ENCODE measurements around the gene TYW1B. TPM values are rescaled to one million over a fixed set of nuclear protein-coding genes. Genes with fewer than 3 reads are reported as not detected.
"Not testable (repeated sequence)": the region's sequence is repeated elsewhere in the genome, so short reads cannot be mapped to it uniquely, and the experiment has no call there.

TYW1B gene
- total and polyA plus RNA-seq, 8 donors: 2.4 to 9.7 (median 5.6) TPM

DNA sequence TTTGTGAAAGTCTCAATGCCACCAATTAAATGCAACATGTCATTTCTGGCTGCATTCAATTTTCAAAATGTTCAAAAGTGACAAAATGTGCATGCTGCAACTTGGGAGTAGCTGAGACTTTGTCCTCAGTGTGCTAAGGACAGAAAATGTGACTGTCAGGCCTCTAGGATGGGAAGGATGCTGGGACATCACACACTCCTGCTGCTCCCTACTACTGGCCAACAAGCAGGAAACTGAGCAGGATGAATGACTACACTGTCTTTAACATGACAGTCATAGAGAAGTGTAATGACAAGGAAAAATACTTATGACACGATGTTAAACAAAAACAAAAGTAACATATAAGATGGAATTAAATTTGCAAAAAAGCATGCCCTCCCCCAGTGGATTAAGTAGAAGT lies 138.7 kb downstream of the TYW1B start:
- ATAC-seq; H3K9me3 ChIP-seq; DNase-seq; H3K4me3 ChIP-seq; intact Hi-C loops (cut with DNase I); H3K36me3 ChIP-seq; H3K27ac ChIP-seq; H3K27me3 ChIP-seq; H3K4me1 ChIP-seq: not testable (repeated sequence)

DNA sequence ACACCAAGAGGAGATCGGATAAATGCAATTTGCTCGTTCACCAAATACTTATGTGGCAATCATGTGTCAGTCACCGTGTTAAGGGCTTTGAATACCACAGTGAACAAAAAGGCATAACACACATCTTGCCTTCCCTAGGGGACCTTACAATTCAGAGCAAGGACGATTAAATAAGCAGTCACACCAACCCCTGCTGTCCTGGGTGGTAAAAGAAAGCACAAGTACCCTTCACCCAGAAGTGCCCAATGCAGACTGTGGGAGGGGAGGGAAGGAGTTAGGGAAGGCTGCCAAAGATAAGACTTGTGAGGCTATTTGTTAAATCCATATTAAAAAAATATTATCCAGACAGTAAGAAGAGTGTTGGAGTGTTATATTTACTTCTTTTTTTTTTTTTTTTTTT lies 146.8 kb downstream of the TYW1B start:
- H3K36me3 ChIP-seq; H3K27me3 ChIP-seq; H3K27ac ChIP-seq; H3K9me3 ChIP-seq; intact Hi-C loops (cut with DNase I); H3K4me3 ChIP-seq: not testable (repeated sequence)
- DNase-seq (peak in 2 of 4 donors; percentile 38 to 52), ATAC-seq (peak; percentile 77)
- peaks cover 6 to 21% of the 10 kb centered on the region in 2 donors for H3K4me1 ChIP-seq

DNA sequence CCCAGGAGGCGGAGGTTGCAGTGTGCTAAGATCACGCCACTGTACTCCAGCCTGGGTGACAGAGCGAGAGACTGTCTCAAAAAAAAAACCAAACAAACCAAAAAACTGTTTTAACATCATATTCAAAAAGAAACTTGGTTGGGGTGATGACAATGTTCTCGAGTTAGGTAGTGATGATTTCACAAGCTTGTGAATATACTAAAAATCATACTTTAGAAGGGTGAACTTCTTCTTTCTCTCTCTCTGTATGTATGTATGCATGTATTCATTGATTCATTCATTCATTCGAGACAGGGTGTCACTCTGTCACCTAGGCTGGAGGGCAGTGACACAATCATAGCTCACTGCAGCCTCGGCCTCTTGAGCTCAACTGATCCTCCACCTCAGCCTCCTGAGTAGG lies 151.1 kb downstream of the TYW1B start:
- H3K27ac ChIP-seq; H3K4me3 ChIP-seq; DNase-seq; ATAC-seq; H3K4me1 ChIP-seq; H3K9me3 ChIP-seq; intact Hi-C loops (cut with DNase I); H3K27me3 ChIP-seq; H3K36me3 ChIP-seq: not testable (repeated sequence)

DNA sequence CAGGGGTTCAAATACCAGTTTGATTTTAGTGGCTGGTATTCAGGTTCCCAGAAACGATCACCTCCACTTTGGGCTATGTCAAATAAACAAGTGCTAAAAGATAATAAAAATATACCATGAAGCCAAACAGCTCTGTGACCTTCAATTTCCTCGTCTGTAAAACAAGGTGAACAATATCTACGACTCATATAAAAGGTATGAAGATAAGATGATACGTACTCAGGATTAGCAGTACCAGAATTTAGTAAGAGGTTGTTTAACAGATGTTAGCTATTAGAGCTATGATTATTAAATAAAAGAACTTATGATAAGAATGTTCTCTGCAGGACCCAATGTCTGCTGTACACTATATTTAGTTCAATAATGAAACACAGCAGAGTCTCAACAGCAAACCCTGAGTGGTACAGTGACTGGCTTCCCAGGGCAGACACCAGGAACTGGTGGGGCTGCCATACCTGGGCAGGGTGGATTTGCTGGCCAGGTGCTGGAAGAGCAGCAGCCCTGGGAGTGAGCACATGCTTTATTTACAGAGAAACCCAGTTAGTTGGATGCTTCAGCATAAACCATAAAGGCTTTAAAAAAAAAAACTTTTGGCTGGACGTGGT lies 151.8 kb downstream of the TYW1B start:
- H3K4me3 ChIP-seq; H3K36me3 ChIP-seq; H3K9me3 ChIP-seq; DNase-seq; intact Hi-C loops (cut with DNase I); H3K4me1 ChIP-seq; H3K27me3 ChIP-seq; H3K27ac ChIP-seq: not testable (repeated sequence)
- ATAC-seq: peak; percentile 63

DNA sequence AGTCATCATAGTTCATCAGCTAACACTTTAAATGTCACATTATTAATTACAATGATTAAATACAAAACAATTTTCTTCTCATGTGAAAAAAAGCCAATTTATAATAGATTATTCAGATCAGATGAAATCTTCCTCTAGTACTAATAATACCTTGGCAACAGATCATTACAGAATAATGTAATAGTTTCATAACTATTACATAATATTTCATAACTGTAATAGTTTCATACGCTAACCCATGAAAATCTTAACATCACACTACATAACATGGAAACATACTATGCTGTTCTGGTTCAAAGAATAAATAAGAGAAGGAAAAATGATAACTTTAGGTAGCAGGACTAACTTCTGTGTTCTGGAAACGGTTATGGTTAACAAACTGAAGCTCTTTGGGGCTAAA lies 152.3 kb downstream of the TYW1B start:
- H3K27ac ChIP-seq; DNase-seq; H3K9me3 ChIP-seq; ATAC-seq; intact Hi-C loops (cut with DNase I); H3K4me3 ChIP-seq; H3K4me1 ChIP-seq; H3K27me3 ChIP-seq; H3K36me3 ChIP-seq: not testable (repeated sequence)

DNA sequence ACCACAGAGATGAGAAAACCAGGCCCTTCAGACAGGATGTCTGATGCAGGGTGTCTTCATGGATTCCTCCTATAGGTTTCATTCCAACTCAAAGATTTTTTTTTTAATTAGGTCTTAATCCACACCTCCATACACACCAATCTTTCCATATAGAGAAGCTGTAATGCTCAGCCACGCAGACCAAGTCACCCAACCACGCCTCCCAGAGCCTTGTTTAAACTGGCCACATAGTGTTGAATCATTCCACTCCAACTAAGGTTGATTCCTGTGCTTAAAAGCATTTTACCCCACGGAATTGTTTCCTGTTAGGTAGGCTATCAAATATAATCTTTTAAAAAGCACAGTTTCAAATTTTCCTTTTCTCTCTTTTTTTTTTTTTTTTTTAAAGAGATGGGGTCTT lies 153.6 kb downstream of the TYW1B start:
- DNase-seq: no peak
- peak; percentile 71 for ATAC-seq
- intact Hi-C loops (cut with DNase I): no loop called here

DNA sequence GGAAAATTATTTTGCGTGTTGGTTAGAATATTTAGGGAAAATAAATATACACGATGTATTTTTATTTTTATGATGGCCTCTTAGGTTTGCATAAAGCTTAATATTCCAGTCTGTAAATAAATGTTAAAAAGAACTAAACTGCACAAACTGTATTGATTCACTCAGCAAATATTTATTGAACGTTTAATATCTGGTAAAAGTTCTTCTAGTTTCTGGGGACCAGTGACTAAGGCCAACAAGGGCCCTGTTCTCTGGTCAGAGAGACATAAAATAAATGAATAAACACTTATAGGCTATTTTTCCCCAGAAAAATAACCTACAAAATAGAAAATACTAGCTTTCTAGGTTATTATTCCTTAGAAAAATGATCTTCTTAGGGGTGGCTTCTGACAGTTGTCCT lies 157.2 kb downstream of the TYW1B start:
- H3K27me3 ChIP-seq; H3K27ac ChIP-seq; H3K9me3 ChIP-seq; H3K4me3 ChIP-seq; H3K36me3 ChIP-seq; ATAC-seq; DNase-seq; intact Hi-C loops (cut with DNase I); H3K4me1 ChIP-seq: not testable (repeated sequence)

More for the DNA sequence above, 153.6 kb downstream of the TYW1B start:
- Histone ChIP-seq H3K27me3 (no peaks in the 10 kb centered on the region), H3K36me3 (no peaks in the 10 kb centered on the region), H3K4me1 (no peaks in the 10 kb centered on the region), H3K27ac (no peak overlapping the region), H3K9me3 (no peaks in the 10 kb centered on the region), H3K4me3 (no peak overlapping the region)
- TF ChIP-seq, protein P1, sequence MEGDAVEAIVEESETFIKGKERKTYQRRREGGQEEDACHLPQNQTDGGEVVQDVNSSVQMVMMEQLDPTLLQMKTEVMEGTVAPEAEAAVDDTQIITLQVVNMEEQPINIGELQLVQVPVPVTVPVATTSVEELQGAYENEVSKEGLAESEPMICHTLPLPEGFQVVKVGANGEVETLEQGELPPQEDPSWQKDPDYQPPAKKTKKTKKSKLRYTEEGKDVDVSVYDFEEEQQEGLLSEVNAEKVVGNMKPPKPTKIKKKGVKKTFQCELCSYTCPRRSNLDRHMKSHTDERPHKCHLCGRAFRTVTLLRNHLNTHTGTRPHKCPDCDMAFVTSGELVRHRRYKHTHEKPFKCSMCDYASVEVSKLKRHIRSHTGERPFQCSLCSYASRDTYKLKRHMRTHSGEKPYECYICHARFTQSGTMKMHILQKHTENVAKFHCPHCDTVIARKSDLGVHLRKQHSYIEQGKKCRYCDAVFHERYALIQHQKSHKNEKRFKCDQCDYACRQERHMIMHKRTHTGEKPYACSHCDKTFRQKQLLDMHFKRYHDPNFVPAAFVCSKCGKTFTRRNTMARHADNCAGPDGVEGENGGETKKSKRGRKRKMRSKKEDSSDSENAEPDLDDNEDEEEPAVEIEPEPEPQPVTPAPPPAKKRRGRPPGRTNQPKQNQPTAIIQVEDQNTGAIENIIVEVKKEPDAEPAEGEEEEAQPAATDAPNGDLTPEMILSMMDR (IDR thresholded peaks at IDR 0.05): no peak

DNA sequence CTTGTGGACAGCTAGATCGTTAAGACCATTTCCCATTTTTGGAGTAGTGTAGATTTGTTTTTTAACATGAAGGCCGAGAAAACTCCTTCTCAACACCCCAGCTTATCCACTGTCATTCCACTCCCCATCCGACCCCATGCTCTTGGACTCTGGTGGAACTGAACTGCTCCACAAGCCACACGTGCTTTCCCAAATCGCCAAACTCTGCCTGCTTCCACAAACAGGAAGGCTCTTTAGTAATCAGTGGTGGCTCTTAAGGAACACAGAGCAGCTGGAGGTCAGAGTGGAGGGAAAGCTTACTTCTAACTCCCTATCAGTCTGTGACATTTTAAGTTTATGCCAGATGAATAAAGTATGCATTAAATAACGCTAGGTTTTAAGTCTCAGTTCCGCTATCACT lies 159.6 kb downstream of the TYW1B start:
- H3K27me3 ChIP-seq; H3K27ac ChIP-seq; H3K4me1 ChIP-seq; H3K4me3 ChIP-seq; intact Hi-C loops (cut with DNase I); H3K9me3 ChIP-seq; ATAC-seq; H3K36me3 ChIP-seq: not testable (repeated sequence)
- peak in 1 of 4 donors; percentile 21 for DNase-seq

DNA sequence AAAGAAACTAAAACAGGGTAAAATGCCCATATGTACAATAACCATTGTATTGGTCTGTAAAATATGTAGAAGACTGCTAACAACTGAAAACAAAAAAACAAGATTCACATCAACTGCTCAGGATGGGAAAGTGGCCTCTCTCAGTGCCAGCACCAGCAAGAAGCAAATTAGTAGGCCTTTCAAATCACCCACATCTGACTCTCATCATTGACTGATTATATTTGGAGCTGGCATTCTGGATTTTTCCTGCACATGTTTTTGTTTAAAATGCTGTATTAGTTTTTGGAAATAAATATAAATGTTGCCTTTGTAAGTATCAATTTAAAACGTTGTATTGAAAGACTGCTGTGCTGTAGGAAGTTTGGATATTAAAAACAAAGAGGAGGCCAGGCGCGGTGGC lies 161.0 kb downstream of the TYW1B start:
- H3K27ac ChIP-seq; ATAC-seq; H3K36me3 ChIP-seq; H3K4me3 ChIP-seq; H3K9me3 ChIP-seq; DNase-seq; H3K4me1 ChIP-seq; H3K27me3 ChIP-seq; intact Hi-C loops (cut with DNase I): not testable (repeated sequence)

DNA sequence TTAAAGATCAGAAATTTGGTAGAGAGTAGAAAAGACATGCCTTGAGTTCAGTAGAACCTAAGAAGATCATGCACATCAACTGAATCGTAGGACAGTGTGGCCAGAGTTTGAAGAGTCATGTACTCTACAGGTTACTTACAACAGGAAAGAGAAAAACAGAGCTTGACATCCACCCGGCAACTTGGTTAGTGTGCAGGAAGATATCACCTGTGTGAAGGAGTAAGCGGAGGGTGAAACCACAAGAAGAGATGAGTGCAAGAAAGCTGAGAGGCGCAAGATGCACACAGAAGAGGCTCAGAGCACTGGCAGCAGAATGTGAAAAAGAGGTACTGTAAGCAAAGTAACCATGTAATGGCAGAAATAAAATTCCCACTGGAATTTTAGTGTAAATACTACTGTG lies 179.4 kb downstream of the TYW1B start:
- H3K27ac ChIP-seq; DNase-seq; H3K4me3 ChIP-seq; H3K4me1 ChIP-seq; H3K27me3 ChIP-seq; intact Hi-C loops (cut with DNase I); ATAC-seq; H3K36me3 ChIP-seq; H3K9me3 ChIP-seq: not testable (repeated sequence)

DNA sequence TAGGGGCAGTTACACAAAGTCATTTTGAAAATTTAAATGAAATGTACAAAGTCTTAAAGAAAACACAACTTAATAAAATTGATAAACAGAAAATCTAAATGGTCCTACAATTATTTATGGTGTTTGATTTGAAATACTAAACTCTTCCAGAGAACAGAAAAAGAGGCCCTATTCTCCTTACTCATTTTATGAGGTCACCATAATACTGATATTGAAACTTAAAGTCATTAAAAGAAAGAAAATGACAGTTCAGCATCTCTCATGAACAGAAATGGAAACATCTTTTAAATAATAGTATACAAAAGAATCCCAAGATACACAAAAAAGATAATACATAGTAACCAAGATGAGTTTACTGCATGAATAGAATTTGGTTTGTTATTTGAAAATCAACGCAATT lies 184.3 kb downstream of the TYW1B start:
- H3K27me3 ChIP-seq; intact Hi-C loops (cut with DNase I); DNase-seq; H3K4me1 ChIP-seq; ATAC-seq; H3K27ac ChIP-seq; H3K4me3 ChIP-seq; H3K36me3 ChIP-seq; H3K9me3 ChIP-seq: not testable (repeated sequence)

DNA sequence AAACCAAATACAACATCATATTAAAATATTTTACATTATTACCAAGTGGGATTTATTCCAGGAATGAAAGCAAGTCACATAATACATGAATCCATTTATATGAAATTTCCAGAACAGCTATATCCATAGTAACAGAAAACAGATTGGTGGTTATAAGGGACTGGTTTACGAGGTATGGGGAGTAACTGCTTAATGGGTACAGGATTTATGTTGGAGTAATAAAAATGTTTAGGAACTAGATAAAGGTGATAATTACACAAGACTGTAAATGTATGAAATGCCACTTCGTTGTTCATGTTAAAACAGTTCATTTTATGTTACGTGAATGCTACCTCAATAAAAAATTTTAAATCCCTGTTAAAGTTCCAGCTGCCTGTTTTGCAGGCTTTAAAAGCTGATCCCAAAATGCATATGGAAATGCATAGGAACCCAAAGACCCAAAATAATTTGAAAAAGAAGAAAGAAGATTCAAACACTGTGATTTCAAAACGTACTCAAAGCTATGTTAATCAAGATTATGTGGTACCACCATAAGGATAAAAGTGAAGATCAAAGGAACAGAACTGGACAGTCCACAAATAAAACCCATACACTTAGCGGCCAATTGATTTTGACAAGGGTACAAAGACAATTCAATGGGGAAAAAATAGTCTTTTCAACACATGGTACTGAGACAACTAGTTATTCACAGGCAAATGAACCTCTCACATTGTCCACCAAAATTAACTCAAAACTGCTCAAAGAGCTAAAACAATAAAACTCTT lies 186.3 kb downstream of the TYW1B start:
- H3K36me3 ChIP-seq; H3K27ac ChIP-seq; H3K27me3 ChIP-seq; intact Hi-C loops (cut with DNase I); H3K9me3 ChIP-seq; H3K4me3 ChIP-seq; DNase-seq; H3K4me1 ChIP-seq; ATAC-seq: not testable (repeated sequence)

DNA sequence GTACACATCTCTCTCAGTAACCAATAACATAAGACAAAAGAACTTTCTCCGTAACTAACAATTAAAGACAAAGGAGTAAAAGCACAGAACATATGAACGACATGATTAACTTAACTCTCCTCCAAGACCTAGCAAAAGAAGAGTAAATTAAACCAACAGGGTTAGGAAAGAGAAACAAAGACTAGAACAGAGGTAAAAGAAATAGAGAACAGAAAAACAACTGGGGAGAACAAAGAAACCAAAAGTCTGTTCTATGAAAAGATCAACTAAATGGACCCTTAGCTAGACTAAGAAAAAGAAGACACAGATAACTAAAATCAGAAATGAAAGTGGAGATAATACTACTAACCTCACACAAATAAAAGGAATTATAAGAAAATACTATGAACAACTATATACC lies 187.3 kb downstream of the TYW1B start:
- H3K9me3 ChIP-seq; H3K27ac ChIP-seq; H3K4me3 ChIP-seq; intact Hi-C loops (cut with DNase I); DNase-seq; H3K36me3 ChIP-seq; H3K27me3 ChIP-seq; ATAC-seq; H3K4me1 ChIP-seq: not testable (repeated sequence)
